RCC 7860 (cell line): ENCODE data around the gene STK24.

ENCODE experiments used
- DNase-seq: peaks from one replicate; pipeline ENCODE4 v3.0.0-alpha.2; 2015; ENCODE audit warnings: low spot score
- FAIRE-seq: peaks from 2 replicates; lab custom pipeline; 2012; peaks lifted over from hg19 to GRCh38; lab: Jason Lieb, UNC

The STK24 gene

GRCh38 chr13:98536729-98537128 is 40.2 kb downstream of the STK24 start:
- DNase-seq (no peak), FAIRE-seq (no peak)

GRCh38 chr13:98535501-98536354 is 41.2 kb downstream of the STK24 start:
- no peak for FAIRE-seq
- DNase-seq, result no peak

GRCh38 chr13:98534821-98535220 is 42.1 kb downstream of the STK24 start:
- DNase-seq, result no peak
- no peak for FAIRE-seq

- FAIRE-seq, result no peak
- DNase-seq, result no peak
Measured at GRCh38 chr13:98533912-98534311, 43.0 kb downstream of the STK24 start.

- DNase-seq, result no peak
- no peak for FAIRE-seq
Measured at GRCh38 chr13:98532254-98532653, 44.7 kb downstream of the STK24 start.

- FAIRE-seq (no peak), DNase-seq (no peak)
Measured at GRCh38 chr13:98530217-98530616, 46.7 kb downstream of the STK24 start.

GRCh38 chr13:98529171-98529570 is 47.7 kb downstream of the STK24 start:
- DNase-seq, result no peak
- FAIRE-seq, result no peak

- FAIRE-seq (no peak), DNase-seq (no peak)
Measured at GRCh38 chr13:98528663-98529064, 48.2 kb downstream of the STK24 start.

- FAIRE-seq (no peak), DNase-seq (no peak)
Measured at GRCh38 chr13:98527526-98527925, 49.4 kb downstream of the STK24 start.

- FAIRE-seq, result no peak
Measured at GRCh38 chr13:98526182-98526512, 50.8 kb downstream of the STK24 start.

GRCh38 chr13:98525456-98526181 is 51.3 kb downstream of the STK24 start:
- no peak for DNase-seq
- no peak for FAIRE-seq

More at GRCh38 chr13:98526182-98526512, 50.8 kb downstream of the STK24 start:
- DNase-seq, result no peak

GRCh38 chr13:98524793-98525192 is 52.1 kb downstream of the STK24 start:
- FAIRE-seq (no peak), DNase-seq (no peak)

GRCh38 chr13:98524391-98524790 is 52.5 kb downstream of the STK24 start:
- DNase-seq, result no peak
- no peak for FAIRE-seq

GRCh38 chr13:98523455-98524102 is 53.3 kb downstream of the STK24 start:
- FAIRE-seq (no peak), DNase-seq (no peak)

GRCh38 chr13:98522371-98522770 is 54.5 kb downstream of the STK24 start:
- DNase-seq (no peak), FAIRE-seq (no peak)

- FAIRE-seq, result no peak
Measured at GRCh38 chr13:98521461-98522247, 55.3 kb downstream of the STK24 start.

GRCh38 chr13:98520674-98521449 is 56.0 kb downstream of the STK24 start:
- DNase-seq, result no peak
- FAIRE-seq, result no peak

More at GRCh38 chr13:98521461-98522247, 55.3 kb downstream of the STK24 start:
- DNase-seq, result no peak

- FAIRE-seq (no peak), DNase-seq (no peak)
Measured at GRCh38 chr13:98519976-98520375, 56.9 kb downstream of the STK24 start.

GRCh38 chr13:98517576-98518310 is 59.2 kb downstream of the STK24 start:
- no peak for FAIRE-seq
- no peak for DNase-seq
